Keratinocyte (primary cell): ENCODE measurements around the gene BRD1.

Experiments
- CTCF ChIP-seq, 3 experiments: IDR thresholded peaks in 1 of 3; conservative IDR thresholded peaks in 1 of 3; optimal IDR thresholded peaks in 1 of 3; 2 replicates in 2 of 3; 3 replicates in 1 of 3; pipeline versions ENCODE3 to v1.5.1; 2011; ENCODE audit warnings: low read length in 3 of 3, mild to moderate bottlenecking in 3 of 3, moderate library complexity in 2 of 3, control low read depth in 1 of 3, inconsistent platforms in 1 of 3; ENCODE audit not compliant: insufficient read depth in 2 of 3; ENCODE audit errors: extremely low read depth in 1 of 3
- EZH2 ChIP-seq: IDR thresholded peaks from one replicate; pipeline ENCODE4 v1.6.1; 2012; ENCODE audit warnings: inconsistent platforms, mild to moderate bottlenecking, low read length, moderate library complexity

GRCh38 chr22:49811020-49811791 lies 16.5 kb downstream of the BRD1 start:
- TF ChIP-seq CTCF (optimal IDR thresholded peaks at IDR 0.05 in 1 of 3, IDR thresholded peaks at IDR 0.05 in 1 of 3, conservative IDR thresholded peaks at IDR 0.05 in 1 of 3; ENCODE audit: extremely low read depth in 1 of 3, insufficient read depth in 2 of 3, low read length in 3 of 3) (no peak), EZH2 (no peak)
